Femur (tissue), 1 donor: Measurements from ENCODE around the gene PDXK.

Experiments used
- DNase-seq: peaks from one replicate; pipeline ENCODE4 v3.0.0-alpha.2; 2017

Gene PDXK

GRCh38 chr21:43726686-43727518, 8.0 kb downstream of the PDXK start:
- no peak for DNase-seq

DNA sequence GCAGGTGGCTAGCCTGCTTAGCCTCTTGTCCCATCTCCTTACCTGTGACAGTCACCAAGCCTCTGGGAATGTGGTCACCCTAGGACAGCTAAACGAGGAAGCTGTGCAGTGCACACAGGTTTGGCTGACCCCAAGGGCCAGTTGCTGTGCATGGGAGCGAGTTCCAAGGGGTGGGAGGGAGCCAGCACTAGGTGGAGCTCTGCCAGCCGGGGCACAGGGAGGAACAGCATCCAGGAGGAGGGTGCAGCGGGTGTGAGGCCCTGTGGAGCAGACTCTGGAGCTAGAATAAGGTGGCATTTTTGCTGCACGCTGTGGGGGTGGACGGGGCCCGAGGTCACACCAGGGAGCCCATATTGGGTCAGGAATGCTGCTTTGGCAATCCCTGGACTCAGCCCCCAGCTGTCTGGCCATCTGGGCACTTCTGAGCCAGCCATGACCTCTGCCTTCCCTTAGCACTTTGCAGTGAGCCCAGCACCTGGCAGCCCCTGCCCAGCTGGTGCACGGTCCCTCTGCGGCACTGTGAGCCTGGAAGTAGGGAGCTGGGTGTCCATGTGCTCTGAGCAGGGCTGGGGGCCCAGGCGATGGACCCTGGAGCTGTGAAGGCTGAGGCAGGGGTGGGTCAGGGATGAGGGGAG, 8.7 kb downstream of the PDXK start:
- no peak for DNase-seq

- no peak for DNase-seq
Observed at GRCh38 chr21:43728154-43728466, 9.2 kb downstream of the PDXK start.

GRCh38 chr21:43728467-43729390, 9.8 kb downstream of the PDXK start:
- peak; percentile 93 for DNase-seq

- no peak for DNase-seq
Observed at GRCh38 chr21:43731476-43731875, 12.5 kb downstream of the PDXK start.

DNA sequence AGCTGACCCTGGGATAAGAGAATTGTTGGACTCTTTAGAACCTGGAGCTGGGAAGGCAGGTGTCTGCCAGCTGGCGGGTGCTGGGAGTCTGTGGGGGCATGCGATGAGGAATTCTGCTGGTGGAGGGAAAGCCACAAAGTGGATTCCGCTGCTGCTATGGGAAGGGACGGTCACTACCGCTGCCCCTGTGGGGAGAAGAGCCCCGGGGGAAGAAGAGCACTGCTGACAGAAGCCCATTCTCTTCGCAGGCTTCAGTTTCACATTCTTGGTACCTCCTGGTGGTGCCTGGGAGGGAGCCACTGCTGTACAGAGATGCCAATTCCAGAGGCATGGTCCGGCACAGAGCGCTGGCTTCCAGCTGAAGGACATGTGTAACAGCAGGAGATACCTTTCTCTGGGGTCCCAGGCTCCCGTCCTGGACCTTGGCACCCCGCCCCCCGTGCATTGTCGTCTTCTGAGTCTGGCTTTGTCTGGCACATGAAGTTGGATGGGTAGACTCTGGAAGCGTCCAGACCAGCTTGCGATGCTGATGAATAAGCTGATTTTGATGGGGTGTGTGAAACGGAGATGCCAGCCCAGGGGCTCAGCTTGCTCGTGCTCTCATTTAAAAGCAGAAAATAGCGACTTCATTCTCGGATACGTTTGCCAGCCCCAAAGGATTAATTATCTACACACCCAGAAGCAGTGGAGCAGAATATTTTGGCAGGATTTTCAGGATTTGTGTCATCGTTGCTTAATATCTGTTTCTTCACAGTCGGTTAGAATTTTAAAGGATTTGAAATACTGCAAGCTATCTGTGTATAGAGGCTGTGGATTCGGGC, 13.2 kb downstream of the PDXK start:
- DNase-seq = no peak

DNA sequence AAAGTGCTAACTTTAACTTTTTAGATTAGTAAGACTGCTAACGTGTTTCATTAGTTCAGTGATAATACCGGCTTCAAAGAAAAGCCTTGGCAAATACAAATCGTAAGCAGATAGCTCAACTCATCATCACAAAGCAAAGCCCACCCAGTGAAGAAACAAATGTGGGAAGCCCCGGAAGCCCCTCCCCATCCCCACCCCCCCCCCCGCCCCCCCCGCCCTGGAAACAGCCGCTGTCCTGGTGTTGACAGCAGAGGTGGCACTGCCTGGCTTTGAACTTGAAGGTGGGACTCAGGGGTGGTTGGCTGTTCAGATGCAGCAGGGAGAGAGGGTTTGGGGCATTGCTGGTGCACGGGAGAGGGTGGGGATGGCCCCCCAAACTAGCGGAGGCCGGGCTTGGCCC, 14.1 kb downstream of the PDXK start:
- no peak for DNase-seq

DNA sequence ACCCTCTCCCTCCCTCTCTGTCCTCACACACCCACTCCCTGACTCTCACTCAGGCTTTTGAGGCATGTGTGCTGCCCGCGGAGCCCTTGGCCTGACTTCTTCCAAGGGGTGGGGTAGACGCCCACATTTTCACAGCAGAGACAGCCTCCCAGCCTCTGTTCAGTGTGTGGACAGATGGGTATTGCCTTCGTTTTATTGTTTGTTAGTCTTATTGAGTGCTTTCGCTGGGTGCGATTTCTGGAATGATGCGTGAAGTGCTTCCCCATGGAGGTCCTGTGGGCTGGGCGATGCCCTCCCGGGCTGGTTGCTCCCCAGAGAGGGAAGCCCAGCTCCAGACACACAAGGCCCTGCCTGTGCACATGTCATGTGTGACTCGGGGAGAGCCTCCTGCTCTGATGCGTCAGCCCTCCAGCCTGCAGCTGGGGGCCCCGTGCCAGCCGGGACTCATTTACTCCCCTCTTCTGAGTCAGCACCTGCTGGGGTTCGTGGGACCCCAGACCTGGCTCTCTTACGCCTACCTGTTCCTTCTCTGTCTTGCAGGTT, 14.7 kb downstream of the PDXK start:
- no peak for DNase-seq

DNA sequence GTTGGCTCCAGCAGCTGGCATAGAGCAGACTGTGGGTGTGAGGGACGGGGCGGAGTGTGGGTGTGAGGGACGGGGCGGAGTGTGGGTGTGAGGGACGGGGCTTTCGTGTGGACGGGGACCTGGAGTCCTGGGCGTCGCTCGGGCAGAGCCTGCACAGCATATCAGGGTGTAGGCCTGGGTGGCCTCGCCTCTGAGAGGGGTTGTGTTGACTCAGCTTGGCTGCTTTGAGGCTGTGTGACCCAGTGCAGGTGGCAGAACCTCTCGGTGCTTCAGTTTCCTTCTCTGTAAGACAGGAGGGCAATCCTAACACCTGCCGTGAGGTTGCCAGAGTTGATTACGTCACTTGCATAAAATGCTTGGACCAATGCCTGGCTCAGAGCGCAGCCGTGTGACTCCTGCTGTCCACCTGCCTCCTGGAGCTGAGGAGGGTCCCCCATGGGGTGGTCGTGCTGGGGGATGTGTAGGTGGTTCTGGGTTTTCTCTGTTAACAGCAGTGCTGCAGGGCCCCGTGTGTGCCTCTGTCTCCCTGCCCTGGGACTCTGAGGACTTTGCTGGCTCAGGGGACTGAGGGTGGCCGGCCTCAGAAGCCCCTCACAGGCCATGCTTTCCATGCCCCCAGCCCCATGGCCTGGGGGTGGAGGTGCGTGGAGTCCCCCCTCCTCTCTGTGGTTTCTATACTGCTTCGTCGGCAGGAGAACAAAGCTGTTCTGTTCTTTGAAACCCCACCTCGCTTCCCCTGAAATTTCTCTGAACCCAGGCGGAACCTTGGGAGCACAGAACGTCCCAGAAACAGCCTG, 15.4 kb downstream of the PDXK start:
- DNase-seq = no peak

GRCh38 chr21:43734928-43735229, 15.9 kb downstream of the PDXK start:
- DNase-seq = no peak

DNA sequence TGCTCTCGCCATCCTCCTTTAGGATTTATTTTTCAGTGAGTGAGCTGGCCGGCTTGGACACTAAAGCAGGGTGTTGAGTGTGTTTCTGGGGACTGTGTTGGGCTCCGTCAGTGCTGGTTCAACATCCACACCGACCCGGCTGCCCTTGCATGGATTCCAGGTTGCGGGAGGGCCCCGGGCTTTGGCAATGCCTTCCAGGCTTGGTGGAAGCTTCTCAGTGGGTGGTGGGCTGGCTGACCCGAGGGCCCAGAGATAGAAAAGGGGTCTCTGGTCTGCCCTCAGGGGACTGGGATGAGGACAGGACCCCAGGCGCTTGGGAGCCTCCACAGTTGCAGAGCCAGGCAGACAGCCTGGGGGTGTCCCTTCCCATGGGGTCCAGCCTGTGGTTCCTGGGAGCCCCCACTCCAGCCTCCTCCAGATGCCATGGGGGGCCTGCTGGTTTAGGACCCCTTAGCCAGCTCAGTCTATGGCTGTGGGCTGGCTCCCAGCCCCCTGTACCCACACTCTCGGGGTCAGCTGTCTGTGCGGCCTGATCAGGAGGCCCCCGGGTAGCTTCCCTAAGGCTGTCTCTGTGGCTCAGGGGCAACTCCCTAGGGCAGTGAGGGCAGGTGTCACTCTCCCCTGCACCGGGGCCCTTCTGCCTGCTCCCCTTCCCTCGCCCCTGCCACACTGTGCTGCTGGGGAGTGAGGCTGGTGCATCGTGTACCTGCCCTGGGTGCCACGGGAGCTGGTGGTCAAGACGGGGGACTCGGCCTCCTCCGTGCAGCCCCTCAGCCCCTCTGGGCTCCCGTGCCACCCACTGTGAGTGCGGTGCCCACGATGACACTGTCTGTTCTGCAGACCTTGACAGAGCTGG, 16.5 kb downstream of the PDXK start:
- DNase-seq = no peak

DNA sequence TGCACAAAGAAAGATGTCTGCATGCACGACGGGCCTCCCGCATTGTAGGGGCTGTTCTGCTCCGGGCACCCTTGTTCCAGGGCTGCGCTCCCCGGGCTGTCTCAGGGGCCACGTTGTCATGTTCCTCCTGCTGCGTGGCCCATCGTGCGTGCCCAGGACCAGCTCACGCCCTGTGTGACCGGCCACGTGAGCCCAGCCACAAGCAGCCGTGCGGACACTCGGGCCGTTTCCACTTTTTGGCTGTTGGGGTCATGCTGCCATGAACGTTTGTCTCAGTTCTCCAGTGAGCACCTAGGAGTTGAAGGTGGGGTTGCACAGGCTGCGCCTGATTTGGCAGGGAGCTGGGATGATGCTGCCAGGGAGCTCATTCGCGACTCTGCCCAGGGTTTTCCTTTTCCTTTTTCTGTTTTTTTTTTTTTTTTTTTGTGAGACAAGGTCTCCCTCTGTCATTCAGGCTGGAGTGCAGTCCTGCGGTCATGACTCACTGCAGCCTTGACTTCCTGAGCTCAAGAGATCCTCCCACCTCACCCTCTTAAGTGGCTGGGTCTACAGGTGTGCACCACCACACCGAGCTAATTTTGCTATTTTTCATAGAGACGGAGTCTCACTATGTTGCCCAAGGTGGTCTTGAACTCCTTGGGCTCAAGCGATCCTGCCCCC, 17.4 kb downstream of the PDXK start:
- no peak for DNase-seq

- no peak for DNase-seq
Observed at GRCh38 chr21:43737158-43737950, 18.4 kb downstream of the PDXK start.

- DNase-seq = no peak
Observed at GRCh38 chr21:43739621-43740435, 20.9 kb downstream of the PDXK start.

DNA sequence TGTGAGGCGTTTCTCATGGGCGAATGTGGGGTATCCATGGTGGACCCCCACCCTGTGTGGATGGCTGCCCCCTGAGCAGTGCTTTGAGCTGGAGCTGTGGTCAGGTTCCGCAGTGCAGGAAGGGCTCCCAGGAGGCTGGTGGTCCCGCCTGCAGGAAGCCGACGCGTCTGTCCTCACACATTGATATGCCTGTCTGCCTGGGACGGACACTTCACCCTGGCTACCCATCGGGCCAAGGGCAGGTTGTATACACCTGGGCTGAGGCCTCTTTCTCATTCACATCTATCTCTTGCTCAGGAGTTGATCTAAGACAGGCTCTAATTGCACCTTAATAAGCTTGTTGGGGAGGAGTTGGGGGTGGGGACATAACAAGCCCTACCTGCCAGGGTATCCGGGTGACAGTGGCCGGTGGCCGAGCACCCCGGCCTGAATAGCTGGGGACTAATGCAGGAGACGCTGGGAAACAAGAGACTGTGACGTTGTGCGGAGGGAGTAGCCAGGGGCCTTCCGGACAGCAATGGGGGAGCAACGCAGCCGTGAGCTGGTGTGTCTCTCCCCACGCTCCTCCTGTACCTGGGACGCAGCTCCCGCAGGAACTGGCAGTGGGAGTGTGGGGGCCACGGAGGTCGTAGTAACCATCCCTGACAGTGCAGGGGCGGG, 21.7 kb downstream of the PDXK start:
- peak; percentile 77 for DNase-seq

DNA sequence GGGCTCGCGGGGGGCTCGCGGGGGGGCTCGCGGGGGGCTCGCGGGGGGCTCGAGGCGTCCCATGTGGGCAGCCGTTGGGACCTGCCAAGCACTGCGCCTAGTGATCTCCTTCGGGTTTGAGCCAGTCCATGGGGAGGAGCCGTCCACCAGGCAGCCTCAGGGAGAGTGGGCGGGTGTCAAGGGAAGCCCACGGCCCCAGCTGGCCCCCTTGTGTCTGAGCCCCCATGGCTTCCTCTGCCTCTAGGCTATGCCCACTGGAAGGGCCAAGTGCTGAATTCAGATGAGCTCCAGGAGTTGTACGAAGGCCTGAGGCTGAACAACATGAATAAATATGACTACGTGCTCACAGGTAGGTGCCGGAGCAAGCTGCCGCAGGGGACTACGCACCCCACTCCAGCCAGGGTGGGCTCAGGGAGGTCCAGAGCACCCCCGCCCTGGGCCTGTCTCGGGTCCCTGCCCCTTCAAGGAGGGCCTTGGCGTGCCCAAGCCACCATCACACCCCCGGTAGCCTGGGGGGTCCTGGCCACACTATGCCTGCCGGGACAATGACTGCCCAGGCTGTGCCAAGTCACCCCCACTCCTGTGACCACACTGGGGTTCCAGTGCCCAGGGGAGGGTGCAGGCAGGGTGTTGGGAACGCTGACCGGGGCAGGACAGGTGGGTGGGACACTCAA, 22.6 kb downstream of the PDXK start:
- no peak for DNase-seq

DNA sequence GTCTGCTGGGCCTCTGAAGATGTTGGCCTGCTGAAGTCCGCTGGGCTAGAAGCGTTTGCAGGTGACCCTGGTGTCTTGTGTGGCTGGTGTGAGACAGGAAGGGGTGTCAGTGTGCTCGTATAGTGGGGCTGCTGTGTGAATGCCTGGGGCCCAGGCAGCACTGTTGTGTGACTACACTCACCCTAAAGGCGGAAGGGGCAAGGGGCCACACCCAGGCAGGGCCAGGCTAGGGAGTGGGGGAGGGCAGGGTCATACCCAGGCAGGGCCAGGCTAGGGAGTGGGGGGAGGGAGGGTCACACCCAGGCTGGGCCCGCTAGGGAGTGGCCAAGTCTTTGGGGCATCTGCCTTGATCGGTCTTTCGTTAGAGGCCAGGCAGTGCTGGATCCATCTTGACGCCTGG, 25.0 kb downstream of the PDXK start:
- no peak for DNase-seq
